Adipocyte (in vitro differentiated cells): ENCODE measurements around the gene RNASE12.

Source experiments
- DNase-seq: peaks from one replicate; pipeline ENCODE4 v3.0.0-alpha.2; 2015; ENCODE audit warnings: low read depth
- H3K27me3 ChIP-seq: replicated peaks from 2 replicates; pipeline ENCODE4 v1.7.0; 2013; ENCODE audit warnings: mild to moderate bottlenecking, low read length, moderate library complexity; ENCODE audit not compliant: control insufficient read depth, insufficient read depth
- H3K36me3 ChIP-seq: 2 replicates; pipeline ENCODE4 v1.7.0; 2013; ENCODE audit warnings: low read length, mild to moderate bottlenecking, moderate library complexity; ENCODE audit not compliant: control insufficient read depth, insufficient read depth, severe bottlenecking
- H3K4me1 ChIP-seq: 2 replicates; pipeline ENCODE4 v1.7.0; 2013; ENCODE audit warnings: mild to moderate bottlenecking, low read length, moderate library complexity; ENCODE audit not compliant: control insufficient read depth, insufficient read depth
- H3K4me3 ChIP-seq: 2 replicates; pipeline ENCODE4 v1.7.0; 2013; ENCODE audit warnings: mild to moderate bottlenecking, low read length, moderate library complexity
- H3K9ac ChIP-seq: 2 replicates; pipeline ENCODE4 v1.7.0; 2013; ENCODE audit warnings: mild to moderate bottlenecking, low read length, moderate library complexity
- H3K9me3 ChIP-seq: 2 replicates; pipeline ENCODE4 v1.7.0; 2013; ENCODE audit warnings: mild to moderate bottlenecking, low read length, moderate library complexity; ENCODE audit not compliant: control insufficient read depth

RNASE12 gene, protein sequence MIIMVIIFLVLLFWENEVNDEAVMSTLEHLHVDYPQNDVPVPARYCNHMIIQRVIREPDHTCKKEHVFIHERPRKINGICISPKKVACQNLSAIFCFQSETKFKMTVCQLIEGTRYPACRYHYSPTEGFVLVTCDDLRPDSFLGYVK

DNA sequence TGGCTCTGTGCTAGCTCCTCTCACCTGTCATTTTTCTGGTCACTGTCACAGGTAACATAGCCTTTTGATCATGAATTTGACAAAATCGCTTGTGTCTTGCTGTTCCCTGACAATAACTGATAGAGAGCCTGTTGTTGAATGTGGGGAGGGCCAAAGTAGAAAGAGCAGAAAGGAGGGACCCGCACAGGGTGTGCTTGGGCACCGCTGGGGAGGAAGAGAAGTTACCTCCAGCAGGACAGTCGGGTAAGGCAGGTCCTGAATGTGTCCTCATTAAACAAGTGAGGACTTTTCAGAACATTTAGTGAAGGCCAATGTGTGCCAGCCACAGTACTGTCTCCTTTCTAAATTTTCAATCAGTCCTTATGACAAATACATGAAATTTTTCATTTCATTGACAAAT is at the start of gene RNASE12:
TSS of gene RNASE12 (minus strand) at position 142 of the 400 bp plus-strand sequence. CDS start 653 bp downstream, outside the sequence.
- Histone ChIP-seq H3K4me3 (no peak within 1 kb of the TSS), H3K4me1 (no peaks in the 10 kb centered on the region), H3K36me3 (no peaks in the 10 kb centered on the region), H3K9me3 (no peaks in the 10 kb centered on the region), H3K9ac (no peak within 1 kb of the TSS), H3K27me3 (peaks cover 16% of the 10 kb centered on the region)
- no peak for DNase-seq

GRCh38 chr14:20632831-20633691 is 41.9 kb upstream of the RNASE12 start:
- no peaks in the 10 kb centered on the region for H3K36me3 ChIP-seq
- DNase-seq = peak; percentile 83
- H3K4me3 ChIP-seq = peak overlapping the region; percentile 75
- no peaks in the 10 kb centered on the region for H3K9me3 ChIP-seq
- no peak overlapping the region for H3K9ac ChIP-seq
- H3K27me3 ChIP-seq = peaks cover 7% of the 10 kb centered on the region
- peaks cover 28% of the 10 kb centered on the region for H3K4me1 ChIP-seq

DNA sequence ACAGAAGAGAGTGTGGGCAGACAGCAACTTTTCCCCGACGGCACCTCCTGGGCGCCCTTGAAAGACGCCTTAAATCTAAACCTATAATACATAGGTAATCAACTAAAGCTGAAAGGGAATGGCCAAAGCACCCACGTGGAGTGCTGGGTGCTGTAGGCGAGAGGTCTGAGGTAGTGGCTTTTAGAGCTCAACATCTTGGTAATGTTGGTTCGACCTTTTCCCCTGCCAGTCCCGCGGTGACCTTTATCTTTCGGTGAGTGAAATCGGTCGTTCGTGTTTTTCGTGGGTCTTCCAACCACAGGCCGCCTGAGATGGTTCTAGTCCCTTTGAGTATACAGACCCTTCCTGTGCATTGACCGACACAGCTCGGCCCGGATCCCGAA is 41.3 kb upstream of the RNASE12 start:
- Histone ChIP-seq H3K9ac (no peak overlapping the region), H3K4me3 (peak overlapping the region; percentile 75), H3K27me3 (peaks cover 5% of the 10 kb centered on the region), H3K36me3 (no peaks in the 10 kb centered on the region), H3K9me3 (no peaks in the 10 kb centered on the region), H3K4me1 (peaks cover 34% of the 10 kb centered on the region)
- DNase-seq = no peak

- H3K9me3 ChIP-seq = no peaks in the 10 kb centered on the region
- H3K9ac ChIP-seq = no peak overlapping the region
- H3K4me1 ChIP-seq = peaks cover 35% of the 10 kb centered on the region
- peak overlapping the region; percentile 75 for H3K4me3 ChIP-seq
- no peaks in the 10 kb centered on the region for H3K27me3 ChIP-seq
- peak; percentile 76 for DNase-seq
- no peaks in the 10 kb centered on the region for H3K36me3 ChIP-seq
Measured at GRCh38 chr14:20631880-20632389, 40.8 kb upstream of the RNASE12 start.

DNA sequence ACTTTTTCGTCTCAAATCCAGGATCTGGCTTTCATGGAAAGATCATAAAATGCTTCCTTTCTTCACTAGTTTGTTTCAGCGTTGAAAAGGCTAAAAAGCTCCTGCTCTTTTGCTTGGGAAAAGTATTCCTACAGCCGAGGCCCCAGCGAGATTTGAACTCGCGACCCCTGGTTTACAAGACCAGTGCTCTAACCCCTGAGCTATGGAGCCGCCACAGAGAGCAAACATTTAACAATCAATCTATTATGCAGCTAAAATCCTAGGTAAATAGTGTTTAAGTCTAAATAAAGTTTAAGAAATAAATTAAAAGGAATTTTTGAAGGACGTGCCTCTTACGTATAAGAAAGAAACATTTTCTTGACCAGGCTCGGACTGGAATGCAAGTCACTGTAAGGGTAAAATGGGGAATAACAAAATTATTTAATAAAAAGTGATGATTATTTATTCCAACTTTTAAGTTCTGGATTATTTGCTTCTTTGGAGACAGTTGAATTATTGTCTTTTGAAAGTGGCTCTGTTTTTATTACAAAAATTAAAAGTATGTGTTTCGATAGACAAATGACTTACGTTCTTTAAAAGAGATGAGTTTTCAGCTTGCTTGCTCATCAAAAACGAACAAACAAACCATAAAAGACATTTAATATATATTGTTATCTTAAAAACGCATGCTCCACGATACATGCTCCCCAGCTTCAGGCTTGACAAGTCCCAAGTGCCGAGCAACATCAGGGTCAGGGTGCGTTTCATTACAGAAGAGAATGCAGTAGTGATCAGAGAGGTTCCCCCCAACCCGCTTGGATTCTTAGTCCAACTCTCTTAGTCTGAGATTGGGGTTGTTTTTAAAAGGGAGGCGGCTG is 40.1 kb upstream of the RNASE12 start:
- peak; percentile 74 for DNase-seq
- Histone ChIP-seq H3K9ac (peak overlapping the region; percentile 55), H3K27me3 (no peaks in the 10 kb centered on the region), H3K9me3 (no peaks in the 10 kb centered on the region), H3K36me3 (no peaks in the 10 kb centered on the region), H3K4me1 (peaks cover 39% of the 10 kb centered on the region), H3K4me3 (peak overlapping the region; percentile 79)

- Histone ChIP-seq H3K4me1 (peaks cover 46% of the 10 kb centered on the region), H3K9ac (peak overlapping the region; percentile 55), H3K36me3 (no peaks in the 10 kb centered on the region), H3K27me3 (no peaks in the 10 kb centered on the region), H3K9me3 (no peaks in the 10 kb centered on the region), H3K4me3 (peak overlapping the region; percentile 79)
- peak; percentile 40 for DNase-seq
Measured at GRCh38 chr14:20630340-20631022, 39.3 kb upstream of the RNASE12 start.

DNA sequence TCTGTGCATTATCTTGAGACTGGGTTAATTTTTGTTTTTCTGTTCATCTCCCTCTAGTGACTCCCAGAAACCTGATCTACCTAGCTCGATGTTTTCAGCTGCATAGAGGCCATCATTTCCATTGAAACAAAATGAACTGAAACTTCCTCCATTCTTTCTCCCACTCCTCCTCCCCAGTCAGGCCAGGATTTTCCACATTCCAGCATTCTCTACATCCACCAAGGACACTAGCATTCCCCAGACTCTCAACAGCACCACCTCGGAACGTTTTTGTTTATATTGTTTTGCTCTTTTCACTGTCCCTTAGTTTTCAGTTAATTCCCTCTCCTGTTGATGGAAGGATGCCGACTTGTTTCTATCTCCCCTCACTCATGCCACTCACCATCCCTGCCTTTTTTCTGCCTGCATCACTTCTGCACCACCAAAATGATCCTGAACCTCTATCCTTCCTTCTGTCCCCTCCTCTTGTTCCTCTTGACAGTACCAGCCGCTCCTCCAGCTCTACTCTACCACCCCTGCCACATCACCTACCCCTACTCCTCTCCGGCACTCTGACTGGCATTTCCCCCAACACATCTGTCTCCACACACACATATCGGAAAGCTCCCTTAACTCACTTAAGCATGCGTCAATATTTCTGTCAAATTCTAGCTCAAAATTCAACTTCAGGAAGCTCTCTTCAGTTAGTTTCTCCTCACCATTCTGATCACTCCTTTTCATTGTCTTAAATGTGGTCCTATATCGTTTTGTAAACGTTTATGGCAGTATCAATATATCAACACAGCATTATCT is 37.1 kb upstream of the RNASE12 start:
- H3K9me3 ChIP-seq = no peaks in the 10 kb centered on the region
- H3K4me1 ChIP-seq = peaks cover 54% of the 10 kb centered on the region
- H3K27me3 ChIP-seq = no peaks in the 10 kb centered on the region
- no peak overlapping the region for H3K4me3 ChIP-seq
- DNase-seq = no peak
- no peaks in the 10 kb centered on the region for H3K36me3 ChIP-seq
- no peak overlapping the region for H3K9ac ChIP-seq

DNA sequence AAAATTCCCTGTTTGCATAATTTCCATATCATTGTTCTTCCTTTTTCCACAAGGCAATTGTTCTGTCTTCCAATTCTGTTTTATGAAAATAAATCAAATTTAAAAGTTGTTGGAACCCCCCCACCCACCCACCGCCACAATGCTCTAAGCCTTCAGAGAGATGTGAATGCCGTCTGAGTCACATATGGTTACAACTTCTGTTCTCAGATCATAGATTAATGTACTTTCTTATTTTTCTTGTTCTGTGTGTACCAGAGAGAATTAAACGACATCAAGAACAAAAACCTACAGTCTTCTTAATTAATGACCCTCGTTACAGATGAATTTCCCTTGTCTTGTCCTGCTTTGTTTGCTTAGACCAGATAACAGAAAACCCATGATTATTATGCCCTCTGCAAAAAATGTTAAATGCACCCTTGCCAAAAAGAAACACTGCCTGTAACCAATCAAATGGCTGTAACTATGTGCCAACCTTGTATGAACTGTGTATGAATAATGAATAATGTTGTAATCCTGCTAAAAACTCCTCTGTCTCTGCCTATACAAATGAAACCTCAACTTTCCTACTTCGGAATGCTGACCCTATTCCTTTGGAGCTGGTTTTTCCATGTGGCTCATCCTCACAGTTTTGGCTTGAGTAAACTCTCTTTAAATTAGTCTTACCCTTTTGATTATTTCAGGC is 36.3 kb upstream of the RNASE12 start:
- Histone ChIP-seq H3K9me3 (no peaks in the 10 kb centered on the region), H3K9ac (no peak overlapping the region), H3K4me1 (peaks cover 57% of the 10 kb centered on the region), H3K4me3 (no peak overlapping the region), H3K27me3 (no peaks in the 10 kb centered on the region), H3K36me3 (no peaks in the 10 kb centered on the region)
- DNase-seq = no peak

GRCh38 chr14:20626274-20626673 is 35.1 kb upstream of the RNASE12 start:
- peak overlapping the region; percentile 79 for H3K4me3 ChIP-seq
- DNase-seq = no peak

More at GRCh38 chr14:20626274-20626673, 35.1 kb upstream of the RNASE12 start:
- Histone ChIP-seq H3K4me1 (peaks cover 47% of the 10 kb centered on the region), H3K9ac (no peak overlapping the region), H3K9me3 (no peaks in the 10 kb centered on the region), H3K36me3 (no peaks in the 10 kb centered on the region), H3K27me3 (no peaks in the 10 kb centered on the region)
